Nephron (organoid): Measurements from ENCODE around the gene MEGF6.

Experiments
- H3K27ac Mint-ChIP-seq, 3 experiments: 2 replicates each; pipeline ENCODE4 v1.8.0; 2020; ENCODE audit warnings: mixed read lengths in 3 of 3, mild to moderate bottlenecking in 2 of 3, moderate library complexity in 1 of 3
- H3K27me3 Mint-ChIP-seq: 2 replicates; pipeline ENCODE4 v1.8.0; 2021; ENCODE audit warnings: low read depth, mild to moderate bottlenecking, moderate library complexity, mixed read lengths
- H3K36me3 Mint-ChIP-seq: 2 replicates; pipeline ENCODE4 v1.8.0; 2020; ENCODE audit warnings: low read depth, mixed read lengths
- H3K4me1 Mint-ChIP-seq: 2 replicates; pipeline ENCODE4 v1.8.0; 2020; ENCODE audit warnings: mixed read lengths
- H3K4me3 Mint-ChIP-seq, 3 experiments: 2 replicates each; pipeline ENCODE4 v1.8.0; 2020; ENCODE audit warnings: mild to moderate bottlenecking in 3 of 3, mixed read lengths in 3 of 3, moderate library complexity in 2 of 3
- H3K9me3 Mint-ChIP-seq: 2 replicates; pipeline ENCODE4 v1.8.0; 2020; ENCODE audit warnings: mixed read lengths
- CTCF ChIP-seq, 3 experiments: fragments of 200-600 bp; sonication (generic); IDR thresholded peaks; one replicate each; pipeline ENCODE4 v1.5.0; 2021; ENCODE audit warnings: antibody characterized with exemption in 3 of 3; ENCODE audit not compliant: unreplicated experiment in 3 of 3

Gene MEGF6

DNA sequence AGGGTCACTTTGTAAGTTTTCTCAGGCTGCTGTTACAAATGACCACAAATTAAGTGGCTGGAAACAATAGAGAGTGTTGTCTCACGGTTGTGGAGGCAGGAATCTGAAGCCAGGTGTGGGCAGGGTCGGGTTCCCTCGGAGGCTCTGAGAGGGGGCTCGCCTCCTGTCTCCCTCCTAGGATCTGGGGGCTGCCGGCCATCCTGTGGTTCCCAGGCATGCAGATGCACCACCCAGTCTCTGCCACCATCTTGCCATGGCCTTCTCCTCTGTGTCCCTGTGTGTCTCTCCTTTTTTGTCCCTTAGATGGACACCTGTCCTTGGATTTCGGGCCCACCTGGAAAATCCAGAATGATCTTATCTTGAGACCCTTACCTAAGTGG lies 45.8 kb upstream of the MEGF6 start:
- Mint-ChIP-seq H3K27me3 (peaks cover 69% of the 10 kb centered on the region), H3K4me1 (no peaks in the 10 kb centered on the region)

DNA sequence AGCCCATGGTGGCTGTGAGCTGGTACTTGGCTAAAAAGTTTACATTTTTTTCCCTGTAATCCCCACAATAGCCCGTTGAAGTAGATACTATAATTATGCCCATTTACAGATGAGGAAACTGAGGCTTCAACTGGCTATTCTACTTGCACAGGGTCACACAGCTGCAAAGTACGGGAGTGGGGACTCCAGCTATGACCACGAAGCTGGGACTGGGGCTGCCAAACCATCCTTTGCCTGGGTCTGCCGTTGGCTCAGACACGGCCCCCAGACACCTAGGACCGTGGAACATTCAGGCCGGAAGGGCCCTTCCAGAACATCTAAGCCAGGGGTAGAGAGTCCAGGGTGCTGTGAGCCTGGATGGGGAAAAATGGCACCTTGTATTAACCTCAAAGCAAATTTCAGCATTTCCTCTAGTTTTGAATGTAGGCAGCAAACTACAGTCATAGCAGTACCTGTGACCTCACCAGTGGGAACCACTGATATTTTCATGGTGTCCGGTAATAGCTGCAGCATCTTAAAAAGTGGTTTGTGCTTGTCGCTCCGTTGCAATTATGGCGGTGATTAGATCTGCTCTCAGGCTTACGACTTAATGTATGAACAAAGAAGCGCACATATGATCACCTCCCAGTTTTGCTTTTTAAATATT lies 45.3 kb upstream of the MEGF6 start:
- H3K4me3 Mint-ChIP-seq, result no peak overlapping the region
- no peaks in the 10 kb centered on the region for H3K9me3 Mint-ChIP-seq
- H3K4me1 Mint-ChIP-seq, result no peaks in the 10 kb centered on the region

More for the DNA sequence above, 45.8 kb upstream of the MEGF6 start:
- H3K9me3 Mint-ChIP-seq, result no peaks in the 10 kb centered on the region
- H3K27ac Mint-ChIP-seq, result no peak overlapping the region
- no peaks in the 10 kb centered on the region for H3K36me3 Mint-ChIP-seq
- TF ChIP-seq CTCF (IDR thresholded peaks at IDR 0.05; ENCODE audit: unreplicated experiment in 3 of 3), result no peak
- no peak overlapping the region for H3K4me3 Mint-ChIP-seq

DNA sequence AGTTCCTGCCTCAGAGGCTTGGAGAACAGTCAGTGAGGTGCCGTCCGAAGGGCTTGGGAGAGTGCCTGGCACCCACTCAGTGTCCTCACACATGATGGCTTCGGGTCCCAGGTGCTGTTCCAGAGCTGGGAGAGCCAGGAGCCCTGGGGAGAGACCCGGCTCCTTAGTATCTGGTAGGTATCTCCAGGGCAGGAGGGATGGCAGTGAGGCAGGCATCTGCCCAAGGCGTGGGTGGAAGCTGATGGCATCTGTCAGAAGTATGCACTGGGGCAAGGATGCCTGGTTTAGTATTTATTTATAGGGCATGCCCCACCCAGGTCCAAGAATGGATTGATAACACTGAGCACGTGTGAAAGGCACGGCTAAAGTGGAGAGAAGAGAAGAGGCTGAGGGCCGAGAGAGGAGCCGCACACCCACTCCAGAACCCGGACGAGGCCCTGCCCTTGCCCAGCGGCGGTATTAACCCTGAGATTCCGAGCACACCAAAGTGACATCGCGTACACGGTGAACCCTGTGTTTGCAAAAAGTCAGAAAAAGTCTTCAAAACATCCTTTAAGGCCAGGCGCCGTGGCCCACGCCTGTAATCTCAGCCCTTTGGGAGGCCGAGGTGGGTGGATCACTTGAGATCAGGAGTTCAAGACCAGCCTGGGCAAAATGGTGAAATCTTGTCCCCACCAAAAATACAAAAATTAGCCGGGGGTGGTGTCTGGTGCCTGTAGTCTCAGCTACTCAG lies 43.4 kb upstream of the MEGF6 start:
- H3K27me3 Mint-ChIP-seq, result peaks cover 88% of the 10 kb centered on the region
- H3K9me3 Mint-ChIP-seq, result no peaks in the 10 kb centered on the region
- peak overlapping the region in 1 of 3 experiments; percentile 30 for H3K4me3 Mint-ChIP-seq
- peaks cover 7% of the 10 kb centered on the region for H3K4me1 Mint-ChIP-seq
- no peaks in the 10 kb centered on the region for H3K36me3 Mint-ChIP-seq
- TF ChIP-seq CTCF (IDR thresholded peaks at IDR 0.05; ENCODE audit: unreplicated experiment in 3 of 3), result no peak
- no peak overlapping the region for H3K27ac Mint-ChIP-seq

More for the DNA sequence above, 45.3 kb upstream of the MEGF6 start:
- TF ChIP-seq CTCF (IDR thresholded peaks at IDR 0.05; ENCODE audit: unreplicated experiment in 3 of 3), result no peak
- Mint-ChIP-seq H3K36me3 (no peaks in the 10 kb centered on the region), H3K27me3 (peaks cover 74% of the 10 kb centered on the region), H3K27ac (no peak overlapping the region)

- Mint-ChIP-seq H3K4me1 (peaks cover 13% of the 10 kb centered on the region), H3K4me3 (peak overlapping the region; percentile 19 to 60 (median 36)), H3K27me3 (peaks cover 78% of the 10 kb centered on the region), H3K27ac (no peak overlapping the region), H3K36me3 (no peaks in the 10 kb centered on the region), H3K9me3 (no peaks in the 10 kb centered on the region)
- TF ChIP-seq CTCF (IDR thresholded peaks at IDR 0.05; ENCODE audit: unreplicated experiment in 3 of 3), result no peak
Measured at GRCh38 chr1:3653286-3653618, 41.9 kb upstream of the MEGF6 start.

DNA sequence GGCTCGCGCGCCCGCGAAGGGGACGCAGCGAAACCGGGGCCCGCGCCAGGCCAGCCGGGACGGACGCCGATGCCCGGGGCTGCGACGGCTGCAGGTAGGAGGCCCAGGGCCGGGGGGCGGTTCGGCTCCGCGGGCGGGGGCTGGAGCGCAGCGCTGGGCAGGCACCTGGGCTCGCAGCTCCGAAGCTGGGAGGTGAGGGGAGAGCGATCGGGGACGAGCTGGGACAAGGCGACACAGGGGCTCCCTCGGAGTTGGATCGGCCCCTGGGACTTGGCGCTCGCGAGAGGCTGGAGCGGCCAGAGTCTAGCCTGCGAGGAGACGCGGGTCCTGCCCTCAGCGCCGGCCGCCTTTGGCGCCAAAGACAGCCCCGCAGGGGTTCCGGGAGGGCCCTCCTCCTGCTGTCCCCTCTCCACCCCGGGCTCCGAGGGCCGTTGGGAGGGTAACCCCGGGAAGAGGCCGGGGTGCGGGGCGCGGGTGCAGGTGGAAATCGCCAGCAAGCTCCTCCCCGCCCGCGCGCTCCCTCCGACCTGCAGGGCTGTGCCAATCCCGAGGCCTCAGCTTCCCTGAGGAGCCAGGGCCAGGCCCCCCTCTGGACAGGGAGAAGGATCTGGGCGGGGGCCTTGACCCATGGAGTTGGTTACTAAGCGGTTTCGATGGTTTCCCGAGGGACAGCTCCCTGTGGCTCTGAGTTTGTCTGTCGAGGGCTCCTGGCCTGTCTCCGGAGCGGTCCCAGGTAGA lies 41.4 kb upstream of the MEGF6 start:
- Mint-ChIP-seq H3K27me3 (peaks cover 73% of the 10 kb centered on the region), H3K4me1 (peaks cover 16% of the 10 kb centered on the region), H3K27ac (no peak overlapping the region), H3K36me3 (no peaks in the 10 kb centered on the region), H3K4me3 (peak overlapping the region in 2 of 3 experiments; percentile 19 to 36), H3K9me3 (no peaks in the 10 kb centered on the region)
- TF ChIP-seq CTCF (IDR thresholded peaks at IDR 0.05; ENCODE audit: unreplicated experiment in 3 of 3), result no peak
